IMR-90 (cell line): ENCODE data around the gene ZG16B. TPM values are rescaled to one million over a fixed set of nuclear protein-coding genes. Genes with fewer than 3 reads are reported as not detected.

ENCODE experiments used
- ATAC-seq: fragments of 200-7000 bp; cut with Tn5 transposase; 2 replicates; pipeline ENCODE4 v1.9.1; 2020; ENCODE audit warnings: low read depth, mild to moderate bottlenecking, moderate library complexity
- BruUV-seq: library from RNA; stranded (reverse); fragments of 400-500 nt; replicated peaks from 2 replicates; lab custom pipeline; 2021; lab: Mats Ljungman, UMichigan
- CTCF ChIA-PET: fragments of 300-600 bp; formaldehyde crosslinking; extraction: SDS; loops from one replicate; lab custom pipeline; 2021; ENCODE audit warnings: antibody characterized with exemption; lab: Yijun Ruan, JAX
- POLR2A ChIA-PET: fragments of 300-600 bp; sonication (Branson Sonifier 250); formaldehyde crosslinking; loops from one replicate; lab custom pipeline; 2022; ENCODE audit warnings: antibody characterized with exemption; ENCODE audit not compliant: unreplicated experiment; lab: Charles Lee
- DNase-seq: peaks from one replicate; pipeline ENCODE4 v3.0.0; 2013
- H2AFZ ChIP-seq: replicated peaks from 2 replicates; pipeline ENCODE3; 2013; ENCODE audit warnings: low read length, mild to moderate bottlenecking; ENCODE audit not compliant: poor library complexity
- H2AK5ac ChIP-seq: 2 replicates; pipeline ENCODE4 v1.6.1; 2013; ENCODE audit warnings: low read depth, low read length, inconsistent platforms
- H2AK9ac ChIP-seq: replicated peaks from 2 replicates; pipeline ENCODE3; 2013; ENCODE audit warnings: mild to moderate bottlenecking, low read depth, low read length, moderate library complexity; ENCODE audit not compliant: poor library complexity
- H2BK120ac ChIP-seq: 2 replicates; pipeline ENCODE4 v1.6.1; 2013; ENCODE audit warnings: low read depth, low read length, inconsistent platforms
- H2BK15ac ChIP-seq: 3 replicates; pipeline ENCODE4 v1.6.1; 2013; ENCODE audit warnings: low read depth, low read length, inconsistent platforms
- H2BK20ac ChIP-seq: 2 replicates; pipeline ENCODE4 v1.6.1; 2013; ENCODE audit warnings: low read depth, mild to moderate bottlenecking, inconsistent platforms, low read length, moderate library complexity
- H2BK5ac ChIP-seq: 2 replicates; pipeline ENCODE4 v1.6.1; 2013; ENCODE audit warnings: mild to moderate bottlenecking, low read depth, low read length, inconsistent platforms; ENCODE audit not compliant: poor library complexity, severe bottlenecking
- H3K14ac ChIP-seq: replicated peaks from 2 replicates; pipeline ENCODE4 v1.6.1; 2013; ENCODE audit warnings: low read depth, low read length, inconsistent platforms
- H3K18ac ChIP-seq: 2 replicates; pipeline ENCODE4 v1.6.1; 2013; ENCODE audit warnings: low read depth, low read length, control low read depth
- H3K23ac ChIP-seq: 2 replicates; pipeline ENCODE4 v1.6.1; 2013; ENCODE audit warnings: low read depth, low read length, inconsistent platforms
- H3K27ac ChIP-seq: 2 replicates; pipeline ENCODE4 v1.5.1; 2013; ENCODE audit warnings: mild to moderate bottlenecking, control low read depth, low read length; ENCODE audit not compliant: insufficient read depth
- H3K27me3 ChIP-seq: 2 replicates; pipeline ENCODE4 v1.6.1; 2013; ENCODE audit warnings: low read length; ENCODE audit not compliant: control insufficient read depth, insufficient read depth
- H3K36me3 ChIP-seq: 2 replicates; pipeline ENCODE4 v1.6.1; 2013; ENCODE audit warnings: low read length, mixed read lengths; ENCODE audit not compliant: control insufficient read depth, insufficient read depth
- H3K4ac ChIP-seq: 2 replicates; pipeline ENCODE4 v1.6.1; 2013; ENCODE audit warnings: low read depth, low read length, inconsistent platforms
- H3K4me1 ChIP-seq: 2 replicates; pipeline ENCODE4 v1.6.1; 2013; ENCODE audit warnings: low read length, mixed read lengths; ENCODE audit not compliant: control insufficient read depth, insufficient read depth
- H3K4me2 ChIP-seq: 2 replicates; pipeline ENCODE4 v1.6.1; 2013; ENCODE audit warnings: low read depth, mild to moderate bottlenecking, control low read depth, low read length, moderate library complexity
- H3K4me3 ChIP-seq: 2 replicates; pipeline ENCODE4 v1.5.1; 2013; ENCODE audit warnings: low read depth, mild to moderate bottlenecking, control low read depth, low read length, moderate library complexity; ENCODE audit not compliant: insufficient read depth
- H3K56ac ChIP-seq: 2 replicates; pipeline ENCODE4 v1.6.1; 2013; ENCODE audit warnings: low read length, inconsistent platforms; ENCODE audit not compliant: insufficient read depth; ENCODE audit errors: extremely low read depth
- H3K79me1 ChIP-seq, 2 experiments: 2 replicates each; pipeline ENCODE4 v1.6.1; 2013; ENCODE audit warnings: low read length in 2 of 2, inconsistent platforms in 1 of 2, low read depth in 1 of 2
- H3K9ac ChIP-seq: 2 replicates; pipeline ENCODE4 v1.6.1; 2013; ENCODE audit warnings: low read depth, low read length, control low read depth
- H3K9me1 ChIP-seq: 2 replicates; pipeline ENCODE4 v1.6.1; 2013; ENCODE audit warnings: low read length, inconsistent platforms; ENCODE audit not compliant: insufficient read depth
- H3K9me3 ChIP-seq: 2 replicates; pipeline ENCODE4 v1.6.1; 2013; ENCODE audit warnings: low read length; ENCODE audit not compliant: control insufficient read depth, insufficient read depth
- H4K20me1 ChIP-seq: 2 replicates; pipeline ENCODE4 v1.6.1; 2013; ENCODE audit warnings: low read length, inconsistent platforms; ENCODE audit not compliant: insufficient read depth
- H4K5ac ChIP-seq: 2 replicates; pipeline ENCODE4 v1.6.1; 2013; ENCODE audit warnings: mild to moderate bottlenecking, low read depth, low read length, control low read depth
- H4K8ac ChIP-seq, 2 experiments: 2 replicates each; pipeline ENCODE4 v1.6.1; 2013; ENCODE audit warnings: low read depth in 2 of 2, low read length in 2 of 2, control low read depth in 1 of 2, inconsistent platforms in 1 of 2
- H4K91ac ChIP-seq: 2 replicates; pipeline ENCODE4 v1.6.1; 2013; ENCODE audit warnings: low read depth, low read length, inconsistent platforms; ENCODE audit not compliant: insufficient read depth
- RCOR1 ChIP-seq: IDR thresholded peaks from 2 replicates; pipeline ENCODE4 v1.6.1; 2012; ENCODE audit warnings: mild to moderate bottlenecking, low read length, improper control_type of control experiment; ENCODE audit not compliant: insufficient replicate concordance
- WGBS, 2 experiments: methylation state at CpG; one replicate each; pipeline versions ENCODE4 v1.1.5 to v1.1.7; 2013; ENCODE audit warnings: missing lambda C conversion rate in 2 of 2; ENCODE audit not compliant: insufficient read length in 1 of 2; ENCODE audit errors: extremely low coverage in 2 of 2; 5-methylcytosine and 5-hydroxymethylcytosine counted together
- dilution Hi-C: fragments of 300-500 bp; cut with HindIII; formaldehyde crosslinking; loops from one replicate; pipeline ENCODE4 v1.14.3; 2018; ENCODE audit warnings: low sequenced_read_pairs; ENCODE audit not compliant: unreplicated experiment
- in situ Hi-C: fragments of 300-500 bp; cut with MboI; formaldehyde crosslinking; loops from 3 replicates; pipeline ENCODE4 v1.14.3; 2019; ENCODE audit warnings: low sequenced_read_pairs, inconsistent platforms, mixed read lengths
- intact Hi-C: fragments of 100-400 bp; cut with micrococcal nuclease; formaldehyde crosslinking; loops from 2 replicates; pipeline ENCODE4 v1.10.0; 2022
- polyA plus RNA-seq, 3 experiments: library from polyadenylated mRNA; depleted of rRNA; stranded (reverse); fragments of >200 nt; gene quantifications; 2 replicates each; pipeline ENCODE4 v1.2.3, GENCODE V29; 2012; ENCODE audit warnings: low replicate concordance in 1 of 3
- total RNA-seq: library from RNA; depleted of rRNA; stranded (reverse); fragments of >200 nt; gene quantifications from 2 replicates; pipeline ENCODE4 v1.2.3, GENCODE V29; 2012
- TF ChIP-seq, protein P1 (sequence below): fragments of 150-350 bp; IDR thresholded peaks from 2 replicates; pipeline ENCODE4 v1.6.1; 2017; ENCODE audit warnings: mild to moderate bottlenecking, antibody characterized with exemption, low read length, low read depth

ZG16B gene
- total and polyA plus RNA-seq, 2 of the 4 experiments (the other 2 are of a cell fraction): 0.54 to 0.65 TPM

DNA sequence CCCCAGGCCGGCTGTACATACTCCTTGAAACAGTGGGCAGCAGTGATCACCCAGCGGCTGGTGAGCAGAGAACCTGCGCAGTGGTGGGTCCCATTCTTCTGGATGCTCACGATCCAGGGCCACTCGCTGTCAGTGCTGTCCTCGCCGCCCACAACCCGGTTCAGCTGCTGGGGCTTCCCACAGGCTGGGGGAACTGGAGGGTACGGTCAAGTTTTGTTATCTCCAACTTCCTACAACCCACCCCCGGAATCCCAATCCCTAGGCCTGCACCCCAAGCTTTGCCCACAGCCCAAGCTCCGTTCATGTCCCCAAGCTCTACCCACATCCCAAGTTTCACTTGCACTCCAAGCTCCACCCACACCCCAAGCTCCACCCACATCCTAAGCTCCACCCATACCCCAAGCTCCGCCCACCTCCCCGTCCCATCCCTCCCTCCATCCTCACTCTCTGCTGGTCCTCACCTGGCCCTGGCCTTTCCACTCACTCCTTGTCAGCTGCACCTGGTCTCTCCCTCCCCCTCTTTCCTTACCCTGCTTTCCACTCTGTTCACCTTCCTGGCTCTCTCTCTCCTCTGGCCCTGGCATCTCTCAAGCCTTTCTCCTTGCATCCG lies 26.1 kb downstream of the ZG16B start:
- H3K4me2 ChIP-seq: no peak overlapping the region
- peaks cover 13% of the 10 kb centered on the region for H3K9me3 ChIP-seq
- no peak overlapping the region for H3K9ac ChIP-seq
- no peak for TF ChIP-seq RCOR1
- TF ChIP-seq, protein P1, sequence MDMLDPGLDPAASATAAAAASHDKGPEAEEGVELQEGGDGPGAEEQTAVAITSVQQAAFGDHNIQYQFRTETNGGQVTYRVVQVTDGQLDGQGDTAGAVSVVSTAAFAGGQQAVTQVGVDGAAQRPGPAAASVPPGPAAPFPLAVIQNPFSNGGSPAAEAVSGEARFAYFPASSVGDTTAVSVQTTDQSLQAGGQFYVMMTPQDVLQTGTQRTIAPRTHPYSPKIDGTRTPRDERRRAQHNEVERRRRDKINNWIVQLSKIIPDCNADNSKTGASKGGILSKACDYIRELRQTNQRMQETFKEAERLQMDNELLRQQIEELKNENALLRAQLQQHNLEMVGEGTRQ: no peak
- no peak overlapping the region for H4K5ac ChIP-seq
- intact Hi-C loops (no loop called here), in situ Hi-C loops (no loop called here), dilution Hi-C loops (no loop called here)
- no peaks in the 10 kb centered on the region for H3K9me1 ChIP-seq
- no peak overlapping the region for H3K23ac ChIP-seq
- ChIA-PET CTCF (no interaction called here), POLR2A (no interaction called here)
- DNase-seq (no peak), ATAC-seq (peak; percentile 60; the same call in 1 of the 2 replicates)
- peaks cover 21% of the 10 kb centered on the region for H3K27me3 ChIP-seq
- no peak overlapping the region for H3K4me3 ChIP-seq
- 0 out of 2 replicates have a peak, but pooled peaks cover 2% of the 10 kb centered on the region for H3K4me1 ChIP-seq
- WGBS, 2 experiments: 82% methylated on average over 13 of the region's 14 CpGs; no CpG with 5 or more reads in 1 of the 2 experiments
- H2AK9ac ChIP-seq: no peak overlapping the region
- no peak overlapping the region for H3K27ac ChIP-seq
- H2AK5ac ChIP-seq: no peak overlapping the region; the same call in 1 of the 2 replicates
- no TSS peak for BruUV-seq
- H2BK120ac ChIP-seq: no peak overlapping the region
- no peak overlapping the region for H3K56ac ChIP-seq
- no peak overlapping the region for H3K4ac ChIP-seq
- no peak overlapping the region for H2BK15ac ChIP-seq
- H3K18ac ChIP-seq: no peak overlapping the region
- no peak overlapping the region for H2BK5ac ChIP-seq
- no peak overlapping the region for H2BK20ac ChIP-seq
- no peaks in the 10 kb centered on the region for H4K20me1 ChIP-seq
- H3K79me1 ChIP-seq: no peaks in the 10 kb centered on the region
- H3K14ac ChIP-seq: no peak overlapping the region
- H4K91ac ChIP-seq: no peak overlapping the region
- H4K8ac ChIP-seq: no peak overlapping the region
- H2AFZ ChIP-seq: no peak overlapping the region
- no peaks in the 10 kb centered on the region for H3K36me3 ChIP-seq
